Activated CD8-positive, alpha-beta memory T cell treated with anti-CD3 and anti-CD28 coated beads, Interleukin-2, amount 50 U/mL, for 24 hours (primary cell): ENCODE measurements around the gene CABYR.

Experiments
- DNase-seq: peaks from one replicate; pipeline ENCODE4 v3.0.0-alpha.2; 2020; ENCODE audit errors: extremely low read depth

CABYR gene, protein sequence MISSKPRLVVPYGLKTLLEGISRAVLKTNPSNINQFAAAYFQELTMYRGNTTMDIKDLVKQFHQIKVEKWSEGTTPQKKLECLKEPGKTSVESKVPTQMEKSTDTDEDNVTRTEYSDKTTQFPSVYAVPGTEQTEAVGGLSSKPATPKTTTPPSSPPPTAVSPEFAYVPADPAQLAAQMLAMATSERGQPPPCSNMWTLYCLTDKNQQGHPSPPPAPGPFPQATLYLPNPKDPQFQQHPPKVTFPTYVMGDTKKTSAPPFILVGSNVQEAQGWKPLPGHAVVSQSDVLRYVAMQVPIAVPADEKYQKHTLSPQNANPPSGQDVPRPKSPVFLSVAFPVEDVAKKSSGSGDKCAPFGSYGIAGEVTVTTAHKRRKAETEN

DNA sequence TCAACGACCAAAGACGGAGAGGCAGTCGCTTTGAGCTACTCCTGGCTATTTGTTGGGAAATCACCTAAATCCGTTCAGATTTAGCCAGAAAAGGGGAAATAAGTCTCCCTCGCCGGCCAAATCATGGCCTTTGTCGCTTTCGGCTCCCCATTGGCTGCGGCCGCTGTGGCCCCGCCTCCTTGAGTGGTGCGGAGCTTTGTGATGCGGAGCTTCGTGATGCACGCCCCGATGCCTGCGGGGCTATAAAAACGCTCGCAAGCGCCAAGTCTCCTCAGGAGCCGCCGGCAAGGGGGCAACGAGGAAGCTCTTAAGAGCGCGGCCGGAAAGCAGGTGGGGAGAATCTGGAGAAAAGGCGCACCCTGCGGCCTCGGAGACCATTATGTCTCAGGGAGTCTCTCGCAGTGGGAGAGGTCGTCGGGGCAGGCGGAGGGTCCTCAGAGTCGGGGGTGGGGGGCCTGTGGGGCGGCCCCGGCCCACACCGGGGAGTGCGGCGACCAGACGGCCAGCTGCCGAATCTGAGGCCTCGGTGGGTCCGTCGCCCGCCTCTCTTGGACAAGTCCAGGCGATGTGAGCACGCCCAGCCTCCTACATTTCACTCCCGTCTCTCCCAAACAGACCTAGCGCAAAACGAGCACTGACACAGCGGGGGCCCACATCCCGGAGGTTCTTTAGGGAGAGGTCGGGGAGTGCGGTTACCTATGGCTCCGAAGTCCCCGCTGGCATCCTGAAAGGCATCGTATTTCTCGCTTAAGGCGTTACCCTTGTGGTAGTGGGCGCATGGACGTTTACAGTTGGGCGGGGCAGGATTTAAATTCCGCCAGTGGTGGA, at the start of gene CABYR:
Gene CABYR, plus strand, starts transcription at position 274 of the 828 bp plus-strand sequence. CDS start 4,053 bp downstream, outside the sequence.
- DNase-seq = peak; percentile 25

DNA sequence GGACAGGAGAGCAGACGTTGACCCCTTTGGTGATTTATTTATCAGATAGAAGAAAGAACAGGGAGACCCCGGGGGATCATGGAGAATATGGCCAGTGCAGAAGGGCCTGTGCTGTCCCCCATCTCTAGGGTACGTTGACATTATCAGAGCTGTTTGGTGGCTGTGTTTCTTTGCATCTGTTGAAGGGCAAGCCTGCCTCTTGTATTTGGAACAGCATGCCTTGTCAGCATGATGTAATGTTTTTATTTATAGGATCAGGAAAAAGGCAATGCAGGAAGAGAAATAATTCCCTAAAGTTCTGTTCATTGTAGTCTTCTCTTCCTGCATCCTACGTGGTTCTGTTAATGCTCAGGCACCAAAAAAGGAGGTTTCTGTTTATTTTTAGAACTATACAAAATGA, 49.8 kb upstream of the CABYR start:
- DNase-seq = no peak

DNA sequence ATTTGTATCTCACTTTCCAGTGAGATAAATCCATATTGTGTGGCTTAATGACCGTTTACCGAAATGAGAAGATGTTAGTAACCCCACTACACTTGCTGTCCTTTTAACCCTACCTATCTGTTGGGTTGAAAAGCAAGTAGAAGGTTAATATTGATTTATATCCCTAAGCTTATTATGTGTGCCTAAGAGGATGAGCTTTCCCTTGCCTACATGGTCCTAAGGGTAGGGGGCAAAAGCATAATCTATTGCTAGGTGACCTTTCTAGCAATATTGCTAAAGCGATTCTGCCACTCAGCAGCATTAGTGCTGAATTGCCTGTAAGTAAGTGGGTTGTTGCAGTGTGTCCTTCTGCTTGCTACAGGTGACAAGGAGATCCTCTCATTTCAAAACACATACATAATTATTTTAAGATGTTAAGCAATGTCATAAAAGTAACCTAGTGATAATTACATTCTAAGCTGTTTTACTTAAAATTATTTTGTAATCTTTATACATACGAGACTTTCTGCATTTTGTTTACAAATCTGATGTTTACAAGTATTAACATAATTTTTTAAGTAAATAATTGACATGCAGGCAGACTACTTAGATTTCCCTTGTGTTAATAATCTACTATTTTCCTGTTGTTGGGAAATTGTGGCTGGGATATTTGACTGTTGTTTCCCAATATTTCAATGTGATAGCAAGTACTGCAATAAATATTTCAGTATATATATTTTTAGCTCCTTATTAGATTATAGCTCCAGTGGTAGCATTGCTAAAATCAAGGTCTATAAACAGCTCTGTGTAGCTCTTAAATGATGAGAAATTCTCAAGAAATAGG, 49.1 kb upstream of the CABYR start:
- DNase-seq = no peak

DNA sequence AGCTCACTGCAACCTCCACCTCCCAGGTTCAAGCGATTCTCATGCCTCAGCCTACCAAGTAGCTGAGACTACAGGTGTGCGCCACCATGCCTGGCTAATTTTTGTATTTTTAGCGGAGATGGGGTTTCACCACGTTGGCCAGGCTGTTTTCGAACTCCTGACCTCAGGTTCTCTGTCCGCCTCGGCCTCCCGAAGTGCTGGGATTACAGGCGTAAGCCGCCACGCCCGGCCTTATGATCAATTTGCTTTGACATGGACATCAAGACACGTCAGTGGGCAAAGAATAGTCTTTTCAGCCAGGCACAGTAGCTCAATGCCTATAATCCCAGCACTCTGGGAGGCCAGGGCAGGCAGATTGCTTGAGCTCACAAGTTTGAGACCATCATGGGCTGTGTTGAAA, 48.0 kb upstream of the CABYR start:
- DNase-seq = no peak

DNA sequence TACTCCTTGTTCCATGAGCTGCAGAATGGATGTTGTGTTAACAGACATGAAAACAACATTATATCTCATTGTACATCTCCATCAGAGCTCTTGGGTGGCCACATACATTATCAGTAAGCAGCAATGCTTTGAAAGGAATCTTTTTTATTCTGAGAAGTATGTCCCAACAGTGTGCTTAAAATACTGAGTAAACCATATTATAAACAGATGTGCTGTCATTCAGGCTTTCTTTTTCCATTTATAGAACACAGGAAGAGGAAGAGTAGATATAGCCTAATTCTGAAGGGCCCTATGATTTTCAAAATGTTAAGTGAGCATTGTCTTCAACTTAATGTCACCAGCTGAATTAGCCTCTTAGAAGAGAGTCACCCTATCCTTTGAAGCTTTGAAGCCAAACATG, 44.3 kb upstream of the CABYR start:
- no peak for DNase-seq

DNA sequence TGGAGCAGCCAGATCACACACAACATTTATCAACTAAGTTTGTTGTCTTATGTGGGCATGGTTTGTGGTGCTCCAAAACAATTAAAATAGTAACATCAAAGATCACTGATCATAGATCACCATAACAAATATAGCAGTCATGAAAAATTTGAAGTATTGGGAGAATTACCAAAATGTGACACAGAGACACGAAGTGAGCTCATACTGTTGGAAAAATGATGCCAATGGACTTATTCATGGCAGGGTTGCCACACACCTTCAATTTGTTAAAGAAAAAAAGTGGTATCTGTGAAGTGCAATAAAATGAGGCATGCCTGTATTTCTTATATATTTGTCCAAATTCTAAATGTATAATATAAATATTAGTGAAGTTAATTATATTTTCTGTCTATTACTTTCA, 42.9 kb upstream of the CABYR start:
- no peak for DNase-seq

DNA sequence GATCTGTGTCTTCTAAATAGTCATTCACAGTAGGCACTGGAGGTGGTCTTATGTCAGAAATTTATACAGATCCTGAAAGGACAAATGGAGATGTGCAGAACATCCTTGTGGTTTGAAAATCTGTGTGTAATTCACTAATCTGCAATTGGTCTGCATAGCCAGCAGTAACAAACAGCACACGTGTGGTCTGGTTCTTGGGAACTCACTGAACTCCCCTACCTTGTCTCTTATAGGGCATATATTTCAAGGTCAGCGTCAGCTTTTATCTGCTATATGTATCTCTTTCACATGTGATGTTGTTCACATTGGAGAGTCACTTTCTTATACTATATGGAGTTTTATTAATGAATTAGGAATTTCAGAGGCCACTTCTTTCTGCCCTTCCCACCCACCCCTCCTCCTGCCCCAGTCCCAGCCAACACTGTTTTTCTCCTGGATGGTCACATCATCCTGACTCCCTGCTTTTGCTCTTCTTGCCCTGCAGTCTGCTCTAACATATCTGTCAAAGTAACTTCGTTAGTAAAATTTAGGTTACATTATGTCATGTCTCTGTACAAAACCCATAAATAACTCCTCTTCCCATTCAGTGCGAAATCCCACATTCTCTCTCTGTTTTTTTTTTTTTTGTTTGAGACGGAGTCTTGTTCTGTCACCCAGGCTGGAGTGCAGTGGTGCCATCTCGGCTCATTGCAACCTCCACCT, 35.4 kb upstream of the CABYR start:
- DNase-seq = no peak

DNA sequence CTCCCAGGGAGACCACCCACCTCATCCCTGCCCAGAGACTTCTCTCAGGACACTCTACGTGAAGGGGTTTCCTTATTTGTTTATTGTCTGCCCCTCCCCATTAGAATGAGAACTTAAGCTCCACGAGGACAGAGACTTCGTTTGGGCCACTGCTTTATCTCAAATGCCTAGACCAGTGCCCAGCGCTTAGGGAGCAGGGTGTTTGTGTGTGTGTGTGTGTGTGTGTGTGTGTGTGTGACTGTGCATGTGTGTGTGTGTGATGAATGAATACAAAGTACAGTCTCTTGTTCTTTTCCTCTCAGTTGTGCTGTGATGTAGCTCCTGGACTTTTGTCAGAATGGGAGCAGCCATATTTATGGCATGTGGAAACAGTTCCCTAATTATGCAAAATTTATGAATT, 34.4 kb upstream of the CABYR start:
- no peak for DNase-seq

DNA sequence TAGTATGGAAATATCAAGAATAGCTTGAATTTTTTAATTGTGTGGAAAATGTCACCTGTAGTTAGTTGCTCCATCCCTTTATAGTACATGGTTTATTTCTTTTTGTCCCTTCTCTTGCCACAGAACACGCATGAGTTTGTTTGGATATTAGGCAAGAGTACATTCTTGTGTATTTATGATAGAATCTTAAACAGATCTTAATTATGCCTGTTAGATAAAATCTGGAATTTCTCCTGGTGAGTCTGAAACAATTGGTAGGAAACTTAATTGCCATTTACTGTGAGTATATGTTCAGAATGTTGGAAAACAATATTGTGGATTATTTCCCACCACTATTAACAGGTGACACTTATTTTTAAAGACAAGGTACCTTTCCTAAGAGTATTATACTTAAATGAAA, 30.2 kb upstream of the CABYR start:
- no peak for DNase-seq

DNA sequence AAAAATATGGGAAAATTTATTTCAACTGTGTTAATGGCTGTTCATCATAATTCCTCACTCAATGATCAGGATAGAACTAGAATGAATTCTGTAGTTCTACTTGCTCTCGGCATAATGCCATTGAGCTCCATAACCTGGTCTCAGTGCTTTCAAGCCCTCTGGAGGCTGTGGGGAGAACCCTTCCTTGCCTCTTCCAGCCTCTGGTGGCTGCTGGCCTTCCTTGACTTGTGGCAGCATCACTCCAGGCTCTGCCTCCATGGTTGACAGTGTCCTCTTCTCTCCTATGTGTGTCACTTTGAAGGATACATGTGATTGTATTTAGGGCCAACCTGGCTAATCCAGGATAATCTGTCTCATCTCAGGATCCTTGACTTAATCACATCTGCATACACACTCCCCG, 26.9 kb upstream of the CABYR start:
- no peak for DNase-seq

DNA sequence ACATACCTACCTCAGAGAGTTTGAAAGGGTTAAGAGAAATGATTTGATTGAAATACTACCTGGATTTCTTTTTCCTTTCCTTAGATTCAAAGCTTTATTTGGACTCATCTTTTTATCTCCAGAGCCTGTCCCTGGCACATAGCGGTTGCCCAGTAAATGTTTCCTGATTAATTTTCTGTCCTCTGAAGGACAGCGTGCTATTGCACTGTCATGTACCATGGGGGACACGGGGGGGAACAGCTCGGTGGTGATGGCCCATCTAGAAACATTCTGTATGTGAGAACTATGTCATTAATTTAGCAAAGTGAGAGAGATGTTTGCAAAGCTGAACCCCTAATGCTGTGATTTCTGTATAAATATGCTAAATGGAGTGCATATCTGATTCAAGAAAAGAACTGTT, 26.4 kb upstream of the CABYR start:
- DNase-seq = no peak

DNA sequence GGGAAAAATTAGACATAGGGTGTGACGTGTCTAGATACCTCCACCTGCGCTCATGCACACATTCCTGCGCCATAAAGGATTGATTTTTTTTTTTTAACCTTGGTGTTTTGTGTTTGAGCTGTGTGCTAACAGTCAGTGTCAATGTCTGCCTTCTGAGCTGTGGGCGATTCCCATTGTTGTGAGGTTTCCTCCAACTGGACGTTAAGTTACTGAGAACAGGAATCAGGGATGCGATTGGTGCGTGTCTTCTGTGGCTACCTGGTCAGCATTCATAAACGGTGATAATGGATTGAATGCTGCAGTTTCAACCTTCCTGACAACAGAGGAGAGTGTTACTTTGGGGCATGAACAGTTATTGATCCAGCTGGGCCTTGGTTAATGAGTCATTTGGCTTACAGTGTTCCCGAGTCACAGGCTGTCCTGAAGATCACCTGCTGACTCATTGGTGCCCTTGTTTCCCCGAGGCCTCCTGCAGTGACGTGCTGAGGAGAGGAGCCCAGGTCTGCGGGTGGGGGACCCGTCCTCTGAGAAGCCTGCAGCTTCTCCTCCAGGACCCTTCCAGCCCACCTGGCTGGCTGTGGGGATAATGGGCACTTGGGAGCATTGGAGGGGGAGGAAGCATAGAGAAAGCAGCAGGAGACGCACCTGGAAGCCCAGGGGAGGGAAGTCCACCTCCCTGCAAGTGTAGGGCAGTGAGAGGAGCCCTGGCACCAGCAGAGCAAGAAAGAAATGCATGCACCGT, 25.8 kb upstream of the CABYR start:
- DNase-seq = no peak

DNA sequence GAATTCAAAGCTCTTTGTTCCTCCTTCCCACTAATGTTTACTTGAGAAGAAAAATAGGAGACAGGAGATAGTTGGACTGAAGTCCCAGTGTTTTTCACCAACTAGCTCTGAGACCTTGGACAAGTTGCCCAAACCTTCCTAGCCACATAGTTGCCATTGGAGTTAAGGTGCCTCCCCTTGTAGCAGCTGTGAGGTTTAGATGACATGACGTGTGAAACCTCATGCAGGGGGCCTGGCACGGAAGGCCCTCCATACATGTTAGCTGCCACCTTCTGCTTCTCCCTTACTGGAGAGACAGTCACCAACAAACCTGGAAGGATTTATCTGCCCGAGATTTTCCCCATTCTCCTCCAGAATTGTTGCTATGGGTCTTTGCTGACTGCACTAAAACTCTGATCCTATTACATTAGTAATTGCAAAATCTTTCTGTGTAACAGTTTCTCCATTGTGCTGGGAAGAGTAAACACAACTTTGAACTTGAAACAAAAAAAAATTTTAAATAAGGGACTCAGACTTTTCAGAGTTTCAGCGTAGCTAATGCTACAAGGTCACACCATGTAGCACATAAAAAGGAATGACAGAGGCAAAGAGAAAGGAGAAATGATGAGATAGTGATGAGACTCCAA, 23.8 kb upstream of the CABYR start:
- no peak for DNase-seq

DNA sequence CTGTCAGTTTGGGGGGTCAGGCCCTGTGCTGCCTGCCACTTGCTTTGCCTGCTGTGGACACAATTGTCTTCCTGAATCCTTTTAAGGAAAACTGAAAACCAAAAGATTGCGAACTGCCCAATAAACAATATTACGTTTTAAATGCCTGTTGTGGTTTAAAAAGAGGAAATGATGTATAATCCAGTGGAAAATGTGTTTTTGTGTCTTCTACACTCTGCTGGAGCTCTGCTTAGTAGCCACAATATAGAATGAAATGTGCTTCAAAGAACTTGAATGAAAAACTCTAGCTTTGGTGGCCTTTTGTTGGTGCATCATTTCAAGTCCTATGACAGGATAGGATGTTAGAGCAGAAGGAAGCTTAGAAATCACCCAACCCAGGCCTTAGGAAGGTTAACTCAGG, 23.2 kb upstream of the CABYR start:
- no peak for DNase-seq

DNA sequence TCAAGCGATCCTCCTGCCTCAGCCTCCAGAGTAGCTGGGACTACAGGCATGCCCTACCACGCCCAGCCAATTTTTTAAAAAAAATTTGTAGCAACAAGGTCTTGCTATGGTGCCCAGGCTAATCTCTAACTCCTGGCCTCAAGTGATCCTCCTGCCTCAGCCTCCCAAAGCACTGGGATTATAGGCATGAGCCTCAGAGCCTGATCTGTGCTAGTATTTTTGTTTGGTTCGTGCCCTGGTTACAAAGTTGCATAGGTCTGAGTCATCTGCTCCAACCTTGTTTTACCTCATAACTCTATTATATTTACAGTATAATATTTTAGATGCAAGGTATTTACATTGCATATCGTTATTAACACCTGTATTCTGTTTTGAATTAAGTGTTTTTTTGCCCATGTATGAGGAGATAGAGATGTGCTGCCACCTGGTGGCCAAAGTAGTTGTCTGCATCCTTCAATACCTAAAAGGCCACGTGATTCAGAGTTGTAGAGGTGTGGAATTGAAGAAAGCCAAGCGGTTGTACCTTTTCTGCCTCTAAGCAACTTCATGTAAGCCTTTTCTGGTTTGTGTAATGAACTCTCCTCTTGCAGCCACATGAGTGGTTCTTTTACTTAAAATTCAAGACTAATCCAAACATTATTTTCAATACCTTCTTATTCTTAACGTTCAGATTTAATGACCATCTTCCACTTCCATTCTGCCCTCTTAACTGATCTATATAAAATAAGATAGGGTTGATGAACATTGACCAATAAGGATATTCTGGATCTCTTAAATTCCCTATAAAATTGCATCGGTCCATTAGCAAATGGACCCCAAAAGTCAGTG, 19.9 kb upstream of the CABYR start:
- peak; percentile 40 for DNase-seq

DNA sequence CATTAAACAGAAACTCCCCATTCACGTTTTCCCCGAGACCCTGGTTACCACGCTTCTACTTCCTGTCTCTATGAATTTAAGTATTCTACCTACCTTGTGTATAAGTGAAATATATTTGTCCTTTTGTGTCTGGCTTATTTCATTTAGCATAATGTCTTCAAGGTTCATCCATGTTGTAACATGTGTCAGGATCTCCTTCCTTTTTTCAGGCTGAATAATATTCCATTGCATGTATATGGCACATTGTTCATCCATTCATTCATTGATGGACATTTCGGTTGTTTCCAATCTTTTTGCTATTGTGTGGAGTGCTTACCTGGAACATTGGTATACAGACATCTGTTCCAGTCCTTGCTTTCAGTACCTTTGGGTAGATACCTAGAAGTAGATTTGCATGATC, 18.2 kb upstream of the CABYR start:
- DNase-seq = no peak

DNA sequence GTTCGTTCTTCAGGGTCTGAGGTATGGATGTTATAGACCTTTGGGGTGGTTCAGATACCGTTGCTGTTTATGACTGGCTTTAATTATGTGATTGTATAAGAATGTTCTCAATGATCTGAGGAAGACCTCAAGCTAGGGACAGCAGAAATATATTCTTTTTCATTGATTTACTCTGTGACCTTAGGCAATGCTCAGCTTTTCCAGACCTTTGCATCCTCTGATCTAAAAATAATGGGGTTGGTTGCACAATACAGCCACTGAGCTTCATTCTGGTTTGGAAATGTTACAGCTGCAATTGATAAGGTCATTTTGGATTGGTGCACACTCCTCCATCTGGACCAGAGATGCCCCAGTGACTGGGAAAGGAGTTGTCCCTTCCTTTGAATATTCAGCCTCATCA, 17.2 kb upstream of the CABYR start:
- DNase-seq = no peak

DNA sequence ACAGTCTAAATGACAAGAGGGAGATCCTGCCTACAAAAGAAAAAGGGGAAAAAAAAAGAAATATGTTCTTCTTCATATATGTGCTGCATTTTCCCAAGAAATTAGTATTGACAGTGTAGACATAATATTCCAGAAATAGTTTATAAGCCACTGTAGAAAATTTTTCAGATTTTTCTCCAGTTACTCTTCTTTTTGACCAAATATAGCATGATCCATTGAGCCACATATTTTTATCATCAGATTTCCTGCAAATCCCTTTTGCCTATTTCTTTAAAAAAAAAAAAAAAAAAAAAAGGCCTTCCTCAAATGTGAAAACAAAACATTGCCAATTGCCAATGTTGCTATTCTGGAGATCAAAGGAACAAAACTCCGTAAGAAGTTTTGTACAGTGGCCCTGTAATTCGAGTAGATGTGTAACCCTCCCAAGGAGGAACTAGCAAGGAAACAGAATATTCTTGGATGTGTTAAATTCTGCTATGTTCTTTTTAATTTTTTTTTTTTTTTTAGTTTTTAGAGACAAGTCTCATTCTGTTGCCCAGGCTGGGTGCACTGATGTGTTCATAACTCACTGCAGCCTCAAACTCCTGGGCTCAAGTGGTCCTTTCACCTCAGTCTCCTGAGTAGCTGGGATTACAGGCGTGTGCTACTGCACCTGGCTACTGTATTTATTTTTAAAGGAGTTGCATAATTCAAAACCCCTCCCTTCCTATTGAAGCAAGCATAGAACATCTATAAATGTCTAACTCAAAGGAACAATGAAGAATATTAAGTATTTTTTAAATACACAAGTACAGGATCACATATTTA, 12.5 kb upstream of the CABYR start:
- DNase-seq = no peak

DNA sequence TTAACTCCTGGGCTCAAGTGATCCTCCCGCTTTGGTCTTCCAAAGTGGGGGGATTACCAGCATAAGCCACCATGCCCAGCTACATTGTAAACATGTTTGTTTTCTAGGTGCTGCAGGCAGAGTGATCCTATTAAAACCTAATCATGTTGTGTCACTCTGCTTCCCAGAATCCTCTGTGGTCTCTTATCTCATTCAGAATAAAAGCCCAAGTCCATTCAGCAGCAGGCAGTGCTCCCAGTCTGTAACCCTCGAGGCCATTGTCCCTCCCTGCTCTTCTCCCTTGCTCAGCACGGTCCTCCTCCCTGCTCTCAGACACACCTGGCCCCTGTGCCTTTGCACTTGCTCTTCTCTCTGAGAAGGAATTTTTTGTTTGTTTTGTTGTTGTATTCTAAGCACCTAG, 11.1 kb upstream of the CABYR start:
- DNase-seq = no peak
